ENCODE results near the gene MB. TPM values are rescaled to one million over a fixed set of nuclear protein-coding genes. Genes with fewer than 3 reads are reported as not detected.
"Not testable (repeated sequence)": the region's sequence is repeated elsewhere in the genome, so short reads cannot be mapped to it uniquely, and the experiment has no call there.

Gene MB
- not detected in 2 replicates for total RNA-seq

GRCh38 chr22:35617137-35617755 is at the start of gene MB:
TSS of gene MB (minus strand) at chr22:35617329. CDS start at chr22:35617257, 72 bp downstream.
- no peak for DNase-seq (ENCODE audit: extremely low read depth, low read depth, low spot score)

GRCh38 chr22:35666699-35667098 is 49.6 kb upstream of the MB start:
- not testable (repeated sequence) for DNase-seq (ENCODE audit: extremely low read depth, low read depth, low spot score)

- DNase-seq (ENCODE audit: extremely low read depth, low read depth, low spot score): no peak
Observed at GRCh38 chr22:35664955-35665587, 47.9 kb upstream of the MB start.

GRCh38 chr22:35663371-35663770 is 46.2 kb upstream of the MB start:
- no peak for DNase-seq (ENCODE audit: extremely low read depth, low read depth, low spot score)

GRCh38 chr22:35662914-35663313 is 45.8 kb upstream of the MB start:
- no peak for DNase-seq (ENCODE audit: extremely low read depth, low read depth, low spot score)

- DNase-seq (ENCODE audit: extremely low read depth, low read depth, low spot score): no peak
Observed at GRCh38 chr22:35661464-35661863, 44.3 kb upstream of the MB start.

GRCh38 chr22:35660291-35661127 is 43.4 kb upstream of the MB start:
- no peak for DNase-seq (ENCODE audit: extremely low read depth, low read depth, low spot score)

GRCh38 chr22:35657571-35658312 is 40.6 kb upstream of the MB start:
- no peak for DNase-seq (ENCODE audit: extremely low read depth, low read depth, low spot score)

GRCh38 chr22:35656284-35656752 is 39.2 kb upstream of the MB start:
- DNase-seq (ENCODE audit: extremely low read depth, low read depth, low spot score): no peak

GRCh38 chr22:35653824-35654223 is 36.7 kb upstream of the MB start:
- DNase-seq (ENCODE audit: extremely low read depth, low read depth, low spot score): no peak

- DNase-seq (ENCODE audit: extremely low read depth, low read depth, low spot score): no peak
Observed at GRCh38 chr22:35651085-35651484, 34.0 kb upstream of the MB start.

- no peak for DNase-seq (ENCODE audit: extremely low read depth, low read depth, low spot score)
Observed at GRCh38 chr22:35649636-35650250, 32.6 kb upstream of the MB start.

- no peak for DNase-seq (ENCODE audit: extremely low read depth, low read depth, low spot score)
Observed at GRCh38 chr22:35649026-35649553, 32.0 kb upstream of the MB start.

- no peak for DNase-seq (ENCODE audit: extremely low read depth, low read depth, low spot score)
Observed at GRCh38 chr22:35648066-35649025, 31.2 kb upstream of the MB start, which contains the start of gene APOL6. TSS of gene APOL6 (plus strand) at chr22:35648446. CDS start at chr22:35656426, 7,980 bp downstream.

GRCh38 chr22:35645646-35646045 is 28.5 kb upstream of the MB start:
- DNase-seq (ENCODE audit: extremely low read depth, low read depth, low spot score): no peak

GRCh38 chr22:35643991-35644390 is 26.9 kb upstream of the MB start:
- DNase-seq (ENCODE audit: extremely low read depth, low read depth, low spot score): no peak

GRCh38 chr22:35642305-35642741 is 25.2 kb upstream of the MB start:
- DNase-seq (ENCODE audit: extremely low read depth, low read depth, low spot score): no peak

GRCh38 chr22:35641494-35642120 is 24.5 kb upstream of the MB start:
- DNase-seq (ENCODE audit: extremely low read depth, low read depth, low spot score): no peak

All from glomerular endothelial cell (primary cell).